Epidermal melanocyte (primary cell): ENCODE data around the gene NMRK1.
A peak's percentile ranks its signal among the peaks of the same experiment; 100 is the strongest.

ENCODE experiments used
- DNase-seq: peaks from one replicate; pipeline ENCODE4 v3.0.0; 2011; ENCODE audit warnings: low spot score; ENCODE audit not compliant: insufficient read length

Gene NMRK1

DNA sequence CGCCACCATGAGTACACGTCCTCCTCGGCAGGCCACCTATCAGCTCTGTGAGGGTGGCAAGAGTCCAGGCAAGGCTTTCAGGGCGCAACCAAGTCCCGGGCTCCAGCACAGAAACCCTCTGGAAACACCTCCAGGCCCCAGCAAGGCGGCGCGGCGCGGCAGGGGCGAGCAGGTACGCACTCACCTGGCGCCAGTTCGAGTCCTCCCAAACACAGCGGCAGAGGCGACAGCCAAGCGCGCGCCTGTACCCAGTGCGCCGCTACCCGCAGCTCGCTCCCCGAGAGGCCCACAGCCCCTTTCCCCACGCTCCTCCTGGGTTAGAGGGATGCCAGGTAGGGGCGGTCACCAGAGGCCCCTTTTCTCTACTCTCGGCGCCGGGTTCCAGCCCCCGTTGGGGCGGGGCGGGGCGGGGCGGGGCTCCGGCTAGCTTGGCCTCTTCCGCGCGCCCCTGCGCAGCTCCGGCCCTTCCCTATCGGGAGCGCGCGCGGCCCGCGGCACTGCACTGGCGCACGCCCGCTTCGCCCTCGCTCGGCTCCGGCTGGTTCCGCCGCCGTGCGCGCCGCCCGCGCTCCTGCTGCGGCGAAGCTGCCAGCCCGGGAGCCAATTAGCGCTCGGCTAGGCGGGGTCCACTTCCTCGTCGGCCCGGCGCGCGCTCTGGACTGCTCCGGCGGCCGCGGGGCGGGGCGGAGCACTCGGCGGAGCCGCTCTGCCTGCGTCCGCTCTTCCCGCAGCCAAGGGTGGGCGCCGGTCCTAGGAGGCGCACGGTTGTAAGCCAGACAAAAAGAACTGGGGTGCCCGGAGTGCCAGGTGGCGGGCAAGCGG lies at the start of gene NMRK1, which contains the start of gene OSTF1:
TSS of gene NMRK1 (minus strand) at position 332 of the 822 bp plus-strand sequence. CDS start 5,040 bp downstream, outside the sequence.
TSS of gene OSTF1 (plus strand) at position 691 of the 822 bp plus-strand sequence. CDS start 179 bp downstream, outside the sequence.
- peak; percentile 90 for DNase-seq

DNA sequence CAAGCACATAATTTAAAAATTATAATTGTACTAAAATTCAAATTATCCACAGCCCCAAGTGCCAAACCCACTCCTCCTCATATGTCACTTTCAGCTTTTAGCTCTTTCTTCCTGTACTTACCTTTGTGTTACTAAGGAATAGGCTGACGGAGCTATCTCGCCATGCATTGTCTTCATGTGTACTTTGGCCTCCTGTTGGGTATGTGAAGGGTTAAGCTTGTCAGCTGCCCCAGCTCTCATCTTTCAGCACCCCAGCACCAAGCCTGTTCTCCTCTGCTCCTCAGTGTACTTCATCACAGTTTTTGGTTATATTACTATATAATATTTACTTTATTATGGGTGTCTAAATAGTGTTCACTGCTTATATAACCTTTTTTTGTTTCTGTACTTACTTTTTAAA lies 46.5 kb upstream of the NMRK1 start:
- no peak for DNase-seq

DNA sequence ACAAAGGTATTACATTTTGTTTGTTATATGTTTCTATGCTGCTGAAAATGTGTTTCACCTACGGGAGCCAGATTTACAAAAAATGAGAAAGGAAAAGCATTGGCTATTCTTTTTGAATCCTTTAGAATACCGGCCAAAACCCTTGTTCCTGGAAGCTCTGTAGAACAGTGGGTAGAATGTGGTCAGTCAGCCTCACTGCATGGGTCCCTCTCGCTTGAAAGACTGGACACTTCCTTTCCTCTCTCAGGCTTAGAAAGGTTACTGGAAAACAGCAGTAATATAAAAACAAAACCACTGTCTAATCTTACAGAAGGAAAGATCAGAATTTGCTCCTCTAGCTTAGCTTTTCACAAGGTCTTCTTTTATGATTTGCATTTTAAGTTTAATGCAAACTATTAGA lies 45.4 kb upstream of the NMRK1 start:
- no peak for DNase-seq

DNA sequence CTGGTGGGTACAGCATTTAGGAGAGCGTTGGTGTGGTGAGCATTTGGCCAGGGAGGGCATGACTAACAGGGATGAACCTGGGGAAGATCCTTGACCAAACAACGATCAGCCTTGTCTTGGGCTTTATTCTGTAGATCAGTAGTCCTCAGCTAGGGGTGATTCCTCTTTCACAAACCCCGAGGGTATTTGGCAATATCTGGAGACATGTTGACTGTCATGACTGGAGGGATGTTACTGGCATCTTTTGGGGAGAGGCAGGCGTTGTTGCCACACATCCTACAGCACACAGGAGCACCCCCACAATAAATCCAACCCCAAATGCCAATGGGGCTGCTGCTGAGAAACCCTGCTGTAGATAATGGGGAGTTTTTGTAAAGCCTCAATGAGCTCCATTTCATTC lies 44.3 kb upstream of the NMRK1 start:
- DNase-seq, result no peak

DNA sequence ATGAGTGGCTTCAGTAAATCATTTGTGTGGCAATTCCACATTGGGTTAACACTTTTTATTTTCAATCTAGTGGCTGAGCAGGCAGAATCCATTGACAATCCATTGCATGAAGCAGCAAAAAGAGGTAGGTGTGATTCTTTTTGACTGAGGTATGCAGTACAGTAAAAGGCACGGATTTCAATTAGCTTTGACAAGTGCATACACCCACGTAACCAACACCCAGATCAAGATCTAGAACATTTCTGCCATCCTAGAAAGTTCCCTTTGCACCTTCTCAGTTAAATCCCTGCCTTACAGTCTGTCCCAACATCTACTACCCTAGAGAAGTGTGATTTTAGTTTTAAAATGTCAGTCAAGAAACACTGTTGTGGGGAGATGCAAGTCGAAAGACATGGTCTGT lies 43.7 kb upstream of the NMRK1 start:
- no peak for DNase-seq

DNA sequence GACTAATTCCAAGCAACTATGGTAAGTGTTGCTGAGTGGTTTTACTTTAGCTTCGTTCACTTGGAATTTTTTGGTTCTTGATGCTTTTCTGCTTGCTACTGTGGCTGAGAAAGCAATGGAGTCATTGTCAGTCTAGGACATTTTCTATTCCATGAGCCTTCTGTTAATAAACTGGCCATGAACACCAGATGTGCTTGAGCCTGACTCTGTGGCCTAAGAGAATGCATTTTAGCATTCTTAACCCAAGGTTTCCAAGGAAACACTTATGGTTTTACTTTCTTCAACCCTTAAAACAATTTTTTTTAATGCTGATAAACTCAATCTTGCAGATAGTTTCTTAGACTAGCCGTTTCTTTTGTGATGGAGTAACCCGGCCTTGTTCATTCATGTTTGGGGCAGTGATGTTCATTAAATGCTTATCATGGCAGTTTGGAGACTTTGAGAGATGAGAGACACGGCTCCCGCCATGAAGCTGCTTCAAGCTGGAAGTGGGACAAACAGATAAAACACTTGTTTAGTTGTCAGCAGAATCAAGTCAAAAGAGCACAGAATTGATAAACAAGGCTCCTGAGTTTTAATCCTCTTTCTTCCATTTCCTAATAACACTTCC lies 42.8 kb upstream of the NMRK1 start:
- peak; percentile 26 for DNase-seq

DNA sequence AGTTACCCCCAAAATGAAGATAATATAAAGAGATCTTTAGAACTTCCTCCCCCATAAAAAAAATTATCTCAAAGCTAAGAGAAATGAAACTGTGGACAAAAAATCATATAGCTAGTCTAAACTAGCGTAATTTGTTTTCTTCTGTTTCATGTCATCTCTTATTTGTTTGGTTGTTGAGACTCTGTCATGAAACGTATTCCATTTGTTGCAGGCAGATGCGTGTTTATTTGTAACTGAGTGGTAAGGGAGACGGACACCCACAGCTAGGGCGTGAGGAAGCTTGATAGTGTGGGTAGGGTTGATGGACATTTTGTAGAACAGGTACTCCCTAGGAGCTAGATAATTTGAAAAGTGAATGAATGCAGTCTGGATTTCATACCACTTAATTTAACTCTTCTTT lies 42.2 kb upstream of the NMRK1 start:
- DNase-seq, result no peak

DNA sequence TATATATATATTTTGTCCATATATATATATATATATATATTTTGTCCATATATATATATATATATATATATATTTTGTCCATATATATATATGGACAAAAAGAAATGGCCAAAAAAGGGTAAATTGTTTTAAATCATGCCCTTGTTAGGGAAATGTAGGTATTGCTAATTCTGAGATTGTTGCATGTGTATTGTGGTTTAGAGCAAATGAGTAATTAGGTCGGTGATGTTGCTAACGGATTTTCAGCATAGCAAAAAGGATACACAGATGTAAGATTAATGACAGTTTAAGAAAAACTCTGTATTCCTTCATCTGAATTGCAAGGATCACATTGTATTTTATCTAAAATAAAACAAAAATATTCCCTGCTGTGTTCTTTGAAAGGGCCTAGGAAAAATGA lies 40.6 kb upstream of the NMRK1 start:
- no peak for DNase-seq

DNA sequence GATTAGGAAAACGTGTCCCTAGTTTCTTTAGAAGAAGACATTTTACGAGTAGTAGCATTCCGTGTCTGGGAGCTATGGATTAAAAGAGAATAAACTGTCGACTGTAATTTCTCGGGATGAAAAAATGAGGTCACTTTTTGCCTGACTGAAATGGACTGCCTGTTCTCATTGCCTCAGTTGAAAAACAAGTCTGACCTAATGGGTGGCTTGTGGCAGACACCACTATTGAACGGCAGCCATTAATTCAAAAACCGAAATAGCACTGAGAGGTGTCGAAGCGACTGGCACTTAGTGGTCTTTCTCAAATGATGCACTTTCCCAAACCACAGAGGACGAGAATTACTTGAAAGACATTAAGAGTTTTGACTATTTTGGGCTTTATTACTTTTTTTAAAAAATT lies 35.7 kb upstream of the NMRK1 start:
- no peak for DNase-seq

DNA sequence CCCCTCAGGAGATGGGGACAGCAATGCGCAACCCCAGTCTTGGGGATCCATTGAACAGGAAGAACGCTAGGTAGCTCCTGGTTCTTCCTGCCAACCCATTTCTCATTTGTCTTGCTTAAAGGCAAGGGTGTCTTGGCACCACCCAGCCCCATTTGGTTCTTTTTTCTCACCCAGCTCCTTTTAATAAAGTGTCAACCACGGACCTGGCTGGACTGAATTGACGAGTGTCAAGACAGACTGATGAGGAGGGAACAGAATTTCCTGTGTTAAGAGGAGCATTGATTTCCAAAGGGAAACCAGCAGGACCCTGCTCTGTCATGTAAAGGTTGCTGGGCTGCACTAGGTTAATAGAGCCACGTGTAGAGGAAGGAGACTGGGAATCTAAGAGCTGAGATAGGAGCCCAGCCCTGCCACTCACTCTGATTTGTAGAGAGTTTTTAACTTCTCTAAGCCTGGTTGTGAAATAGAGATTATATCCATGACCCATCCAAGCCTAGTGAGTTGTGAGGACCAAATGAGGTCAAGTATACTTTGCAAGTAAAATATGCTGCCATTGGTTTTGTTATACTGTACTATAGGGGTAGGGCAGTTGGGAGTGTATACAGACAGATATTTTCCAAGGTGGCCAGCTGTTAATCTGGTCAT lies 34.1 kb upstream of the NMRK1 start:
- DNase-seq, result no peak

DNA sequence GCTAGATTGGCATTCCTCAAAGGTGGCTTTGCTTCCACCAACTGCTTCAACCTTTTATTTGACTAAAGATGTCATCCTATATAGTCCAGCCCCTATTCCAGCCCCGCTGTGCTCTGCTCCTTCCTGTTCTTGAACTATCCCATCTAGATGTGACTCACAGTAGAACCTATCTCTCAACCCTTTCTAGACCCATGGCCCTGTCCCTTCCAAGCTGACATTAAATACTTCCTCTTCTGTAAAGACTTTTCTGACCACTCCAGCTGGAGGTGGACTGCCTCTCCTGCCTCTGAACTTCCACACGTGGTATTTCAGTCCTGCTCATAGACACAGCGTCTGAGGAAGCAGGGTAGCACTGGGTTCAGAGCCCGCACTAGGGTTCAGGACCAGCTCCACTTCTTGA lies 32.7 kb upstream of the NMRK1 start:
- DNase-seq, result no peak

DNA sequence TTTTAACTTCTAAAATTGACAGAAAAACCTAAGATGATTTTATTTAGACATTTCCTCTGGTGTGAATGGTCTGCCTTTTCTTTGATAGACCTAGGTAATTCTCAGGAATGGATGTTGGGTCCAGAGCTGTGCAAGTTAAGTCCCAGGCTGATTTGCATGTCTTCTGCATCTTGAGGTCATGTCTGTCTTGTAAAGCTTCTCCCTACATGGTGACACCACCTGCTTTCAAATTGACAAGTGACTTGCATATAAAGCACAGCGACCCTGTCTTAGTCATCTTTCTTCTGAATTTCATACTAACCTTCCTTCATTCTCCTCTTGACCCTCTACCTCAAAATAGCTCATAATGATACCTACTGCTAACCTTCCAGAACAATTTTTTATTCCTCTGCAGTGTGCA lies 29.6 kb upstream of the NMRK1 start:
- DNase-seq, result no peak

DNA sequence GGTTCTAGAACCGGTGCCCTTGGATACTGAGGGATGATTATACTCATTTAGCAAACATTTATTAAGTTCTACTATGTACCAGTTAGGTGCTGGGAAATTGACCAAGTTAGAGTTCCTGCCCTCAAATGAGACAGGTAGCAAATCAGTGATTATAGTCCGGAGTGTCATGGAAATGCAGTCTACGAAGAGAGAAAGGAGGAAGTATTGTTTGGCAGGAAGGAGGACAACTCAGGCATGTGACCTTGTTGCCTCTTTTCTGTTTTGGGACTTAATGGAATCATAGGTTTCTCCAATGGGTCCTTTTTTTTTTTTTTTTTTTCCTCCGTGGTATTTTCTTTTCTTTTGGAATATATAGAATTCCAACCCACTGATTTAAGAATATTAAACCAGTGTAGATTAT lies 28.4 kb upstream of the NMRK1 start:
- no peak for DNase-seq

DNA sequence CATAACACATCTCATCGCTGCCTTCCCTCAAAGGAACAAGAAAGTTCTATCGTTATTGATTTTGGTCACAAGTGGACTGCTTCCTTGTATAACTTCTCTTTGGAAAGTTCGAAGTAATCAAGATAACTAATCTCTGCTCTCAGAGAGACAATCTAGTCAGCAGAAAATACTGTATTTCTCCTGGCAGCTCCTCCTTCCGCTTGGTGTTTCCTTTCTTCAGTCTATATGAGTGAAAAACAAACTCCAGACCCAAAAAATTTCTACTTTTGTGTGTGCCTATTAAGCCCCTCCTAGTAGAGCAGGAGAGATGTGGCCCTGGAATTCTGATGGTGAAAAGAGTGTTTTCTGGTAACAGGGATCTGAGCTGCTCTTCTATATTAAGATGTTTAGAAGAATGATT lies 24.8 kb upstream of the NMRK1 start:
- no peak for DNase-seq

DNA sequence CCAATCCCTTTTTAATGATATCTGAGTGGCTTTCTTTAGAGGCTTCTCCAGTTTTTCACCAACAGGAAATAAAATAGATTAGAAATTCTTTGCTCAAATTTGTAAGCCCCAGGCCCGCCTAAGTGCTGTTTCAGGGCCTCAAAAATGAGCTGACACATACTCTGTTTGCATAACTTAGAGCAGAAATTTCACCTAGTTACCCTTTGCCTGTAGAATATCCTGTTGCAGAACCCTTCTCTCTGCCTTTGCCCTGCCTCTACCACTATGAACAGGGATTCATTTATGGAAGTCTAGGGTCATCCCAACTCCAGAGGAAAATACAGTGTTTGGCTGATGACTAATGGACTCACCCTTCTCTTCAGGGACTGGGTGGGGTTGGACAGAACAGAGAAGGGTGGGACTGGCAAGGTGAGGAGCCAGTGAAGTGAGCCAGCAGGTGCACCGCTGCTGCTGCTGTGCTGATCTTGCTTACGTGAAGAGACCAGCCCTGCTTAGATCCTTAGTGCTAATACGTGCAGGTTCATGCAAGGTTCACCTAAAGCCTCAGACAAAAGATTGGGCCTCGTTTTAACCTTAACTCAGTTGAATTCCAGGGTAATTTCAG lies 23.2 kb upstream of the NMRK1 start:
- no peak for DNase-seq

DNA sequence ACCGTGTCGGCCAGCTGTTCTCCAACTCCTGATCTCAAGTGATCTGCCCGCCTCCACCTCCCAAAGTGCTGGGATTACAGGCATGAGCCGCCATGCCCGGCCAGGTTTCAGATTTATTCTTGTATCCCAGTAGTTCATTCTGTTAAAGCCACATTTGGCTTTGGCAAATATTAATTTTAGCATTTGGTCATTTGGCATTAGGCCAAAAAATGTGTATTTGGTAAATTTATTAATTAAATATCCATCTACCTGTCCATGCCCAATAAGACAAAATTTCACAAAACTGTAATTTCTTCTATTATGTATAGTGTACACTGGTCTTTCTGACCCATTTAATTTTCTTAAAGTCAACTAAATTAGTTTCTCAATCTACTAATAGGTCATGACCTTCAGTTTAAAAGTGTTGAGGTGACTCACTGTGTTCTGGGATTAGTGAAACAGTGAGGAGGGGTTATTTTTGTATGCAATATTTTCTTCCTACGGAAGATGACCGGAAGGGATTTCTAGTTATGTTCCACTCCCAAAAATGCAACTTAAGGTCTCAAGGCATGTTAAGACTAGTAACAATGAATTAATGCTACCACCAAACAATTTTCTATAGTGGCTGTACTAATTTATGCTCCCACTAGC lies 21.4 kb upstream of the NMRK1 start:
- no peak for DNase-seq

DNA sequence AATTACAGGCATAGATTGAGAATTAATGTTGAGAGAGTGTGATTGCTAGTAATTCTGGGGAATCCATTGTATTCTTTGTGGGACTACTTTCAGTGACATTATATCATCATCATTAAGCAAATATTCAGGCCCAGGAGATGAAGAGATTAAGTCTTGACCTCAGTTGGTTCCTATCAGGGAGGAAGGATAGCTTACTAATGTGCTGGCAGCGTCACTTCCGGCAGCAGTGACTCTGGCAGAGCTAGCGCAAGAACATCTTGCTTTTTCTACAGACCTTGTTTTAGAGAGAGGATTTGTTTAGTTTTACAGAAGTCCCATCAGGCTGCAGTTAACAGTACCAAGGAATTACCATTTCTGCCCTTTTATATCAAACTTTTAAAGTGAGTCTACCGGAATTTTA lies 20.6 kb upstream of the NMRK1 start:
- DNase-seq, result no peak

DNA sequence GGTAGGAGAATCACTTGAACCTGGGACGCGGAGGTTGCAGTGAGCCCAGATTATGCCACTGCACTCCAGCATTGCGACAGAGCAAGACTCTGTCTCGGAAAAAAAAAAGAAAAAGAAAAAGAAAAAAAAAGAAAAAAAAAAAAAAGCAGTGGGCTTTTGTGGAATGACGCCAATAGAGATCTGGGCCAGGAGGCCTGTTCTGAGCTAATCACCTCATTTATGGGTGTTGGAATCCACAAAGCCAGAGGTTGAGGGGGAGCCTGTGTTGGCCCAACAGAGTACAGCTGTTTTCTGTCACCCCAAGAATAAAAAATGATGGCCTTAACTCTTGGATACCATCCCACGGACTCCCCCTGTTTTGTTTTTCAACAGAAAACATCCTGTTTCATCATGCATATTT lies 18.9 kb upstream of the NMRK1 start:
- no peak for DNase-seq

DNA sequence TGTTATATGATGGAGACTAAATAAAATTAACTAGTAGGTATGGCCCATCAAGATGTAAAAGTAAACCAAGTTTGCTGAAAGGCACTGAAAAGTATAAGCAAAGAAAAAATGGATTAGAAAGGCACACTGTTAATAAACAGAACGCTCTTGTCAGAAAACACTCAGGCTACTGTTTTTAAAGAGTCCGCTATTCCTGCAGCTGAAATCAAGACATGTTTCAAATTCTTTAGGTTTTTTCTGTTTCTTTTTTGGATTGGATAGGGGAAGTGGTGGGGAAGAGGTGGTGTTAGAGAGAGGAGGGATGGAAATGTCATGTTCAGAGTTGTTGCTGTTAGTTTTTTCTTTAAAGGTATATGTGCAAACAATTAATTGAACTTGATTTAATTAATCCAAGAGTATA lies 17.9 kb upstream of the NMRK1 start:
- DNase-seq, result peak; percentile 56

DNA sequence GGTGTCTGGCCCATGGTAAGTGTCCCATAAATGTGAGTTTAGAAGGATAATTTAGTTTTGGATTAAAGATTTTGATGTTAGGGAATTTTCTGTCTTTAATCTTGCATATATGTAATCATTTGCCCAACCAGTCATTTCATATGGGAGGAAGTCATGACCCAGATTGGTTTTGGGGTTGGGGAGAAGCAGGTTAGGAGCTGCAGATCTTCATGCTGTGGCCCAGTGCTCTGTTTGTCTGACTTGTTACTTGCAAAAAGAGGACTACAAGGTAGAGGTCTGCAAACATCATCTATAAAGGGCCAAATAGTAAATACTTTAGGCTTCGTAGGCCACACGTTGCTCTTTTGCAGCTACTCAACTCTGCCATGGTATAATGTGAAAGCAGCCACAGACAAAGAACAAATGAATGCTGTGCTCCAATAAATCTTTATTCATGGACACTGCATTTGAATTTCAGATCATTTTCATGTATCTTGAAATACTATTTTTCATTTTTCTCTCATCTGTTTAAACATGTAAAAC lies 17.1 kb upstream of the NMRK1 start:
- DNase-seq, result no peak

DNA sequence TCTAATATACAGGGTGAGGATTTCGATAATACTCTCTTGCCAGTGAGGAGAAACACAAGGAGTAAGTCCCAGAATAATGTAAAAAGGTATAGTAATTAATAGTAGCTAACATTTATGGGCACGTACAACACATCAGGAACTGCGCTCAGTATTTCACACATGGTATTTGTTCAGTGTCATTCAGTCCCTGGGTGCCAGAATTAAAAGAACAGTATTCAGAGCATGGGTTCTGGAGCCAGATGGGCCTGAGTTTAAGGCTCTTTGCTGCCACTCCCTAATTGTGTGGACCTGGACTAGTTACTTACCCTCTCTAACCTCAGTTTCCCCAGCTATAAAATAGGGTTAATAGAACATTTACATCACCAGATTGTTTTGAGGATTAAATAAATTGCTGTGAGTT lies 16.7 kb upstream of the NMRK1 start:
- no peak for DNase-seq
